Lower leg skin (tissue), 3 donors: Measurements from ENCODE around the gene KIRREL3.

ENCODE experiments used
- POLR2A ChIP-seq, 2 donors: fragments of 450-650 bp; IDR thresholded peaks; one replicate each; pipeline ENCODE4 v1.6.1; 2016 to 2017; ENCODE audit warnings: antibody characterized with exemption in 2 of 2, mild to moderate bottlenecking in 1 of 2, moderate library complexity in 1 of 2
- TF ChIP-seq, protein P1 (sequence below), 3 donors: fragments of 450-650 bp; IDR thresholded peaks; one replicate each; pipeline ENCODE4 v1.5.1; 2016; ENCODE audit warnings: antibody characterized with exemption in 3 of 3, mild to moderate bottlenecking in 3 of 3, moderate library complexity in 2 of 3

DNA sequence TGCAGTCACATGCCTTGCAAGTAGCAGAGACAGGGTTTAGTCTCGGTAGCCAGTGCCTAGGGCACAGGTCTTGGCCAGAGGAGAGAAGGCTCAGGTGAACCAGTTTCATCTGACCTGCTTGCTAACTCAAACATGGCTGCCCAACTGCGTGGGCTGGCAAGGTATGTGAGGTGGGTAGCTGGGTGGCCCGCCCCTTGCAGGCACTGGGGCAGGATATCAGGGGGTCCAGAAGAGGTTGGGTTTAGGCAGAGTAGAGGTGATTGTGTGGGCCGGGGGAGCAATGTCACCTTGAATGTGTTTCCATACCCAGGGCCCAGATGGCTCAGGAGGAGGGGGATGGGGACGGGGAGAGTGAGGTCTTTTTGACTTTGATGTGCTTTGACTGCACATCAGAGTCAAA lies 607.4 kb downstream of the KIRREL3 start:
- TF ChIP-seq, protein P1, sequence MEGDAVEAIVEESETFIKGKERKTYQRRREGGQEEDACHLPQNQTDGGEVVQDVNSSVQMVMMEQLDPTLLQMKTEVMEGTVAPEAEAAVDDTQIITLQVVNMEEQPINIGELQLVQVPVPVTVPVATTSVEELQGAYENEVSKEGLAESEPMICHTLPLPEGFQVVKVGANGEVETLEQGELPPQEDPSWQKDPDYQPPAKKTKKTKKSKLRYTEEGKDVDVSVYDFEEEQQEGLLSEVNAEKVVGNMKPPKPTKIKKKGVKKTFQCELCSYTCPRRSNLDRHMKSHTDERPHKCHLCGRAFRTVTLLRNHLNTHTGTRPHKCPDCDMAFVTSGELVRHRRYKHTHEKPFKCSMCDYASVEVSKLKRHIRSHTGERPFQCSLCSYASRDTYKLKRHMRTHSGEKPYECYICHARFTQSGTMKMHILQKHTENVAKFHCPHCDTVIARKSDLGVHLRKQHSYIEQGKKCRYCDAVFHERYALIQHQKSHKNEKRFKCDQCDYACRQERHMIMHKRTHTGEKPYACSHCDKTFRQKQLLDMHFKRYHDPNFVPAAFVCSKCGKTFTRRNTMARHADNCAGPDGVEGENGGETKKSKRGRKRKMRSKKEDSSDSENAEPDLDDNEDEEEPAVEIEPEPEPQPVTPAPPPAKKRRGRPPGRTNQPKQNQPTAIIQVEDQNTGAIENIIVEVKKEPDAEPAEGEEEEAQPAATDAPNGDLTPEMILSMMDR (IDR thresholded peaks at IDR 0.05) = no peak
- no peak for TF ChIP-seq POLR2A (IDR thresholded peaks at IDR 0.05)
